HEK293 (cell line): ENCODE data around the gene RTP5.

ENCODE experiments used
- CTCF ChIP-seq: fragments of 450-650 bp; formaldehyde crosslinking; IDR thresholded peaks from 2 replicates; pipeline ENCODE4 v1.5.1; 2016; ENCODE audit warnings: missing biosample characterization, missing genetic modification characterization
- KLF1 ChIP-seq: fragments of 450-650 bp; formaldehyde crosslinking; IDR thresholded peaks from 2 replicates; pipeline ENCODE4 v1.5.1; 2016; ENCODE audit warnings: missing biosample characterization, missing genetic modification characterization
- PBX3 ChIP-seq: sonication (generic); formaldehyde crosslinking; IDR thresholded peaks from 2 replicates; pipeline ENCODE4 v1.8.1; 2022; ENCODE audit warnings: mild to moderate bottlenecking, moderate library complexity, missing genetic modification reagents
- SETDB1 ChIP-seq: IDR thresholded peaks from one replicate; pipeline ENCODE4 v1.6.1; 2017; ENCODE audit warnings: mild to moderate bottlenecking, low read length, moderate library complexity, mixed read lengths; ENCODE audit not compliant: insufficient read length
- ZNF184 ChIP-seq: fragments of 450-650 bp; IDR thresholded peaks from 2 replicates; pipeline ENCODE4 v1.5.1; 2018; ENCODE audit warnings: missing biosample characterization, mild to moderate bottlenecking, missing genetic modification characterization

GRCh38 chr2:241891315-241891987 lies 21.9 kb downstream of the RTP5 start:
- TF ChIP-seq PBX3 (no peak), CTCF (no peak), KLF1 (tag by site-specific recombination) (no peak), ZNF184 (tag by site-specific recombination) (no peak), SETDB1 (no peak)
